DOHH2 (cell line): ENCODE results near the gene SLC44A5.

Experiments
- EZH2phosphoT487 ChIP-seq: fragments of 200-600 bp; sonication (generic); IDR thresholded peaks from 2 replicates; pipeline ENCODE4 v1.6.1; 2017; ENCODE audit warnings: borderline replicate concordance, mild to moderate bottlenecking, antibody characterized with exemption, low read length, moderate library complexity, mixed read lengths
- TF ChIP-seq, protein P1 (sequence below): fragments of 200-600 bp; sonication (generic); IDR thresholded peaks from one replicate; pipeline ENCODE4 v1.5.1; 2014; ENCODE audit warnings: antibody characterized with exemption, mild to moderate bottlenecking, low read depth, low read length; ENCODE audit not compliant: poor library complexity, severe bottlenecking

DNA sequence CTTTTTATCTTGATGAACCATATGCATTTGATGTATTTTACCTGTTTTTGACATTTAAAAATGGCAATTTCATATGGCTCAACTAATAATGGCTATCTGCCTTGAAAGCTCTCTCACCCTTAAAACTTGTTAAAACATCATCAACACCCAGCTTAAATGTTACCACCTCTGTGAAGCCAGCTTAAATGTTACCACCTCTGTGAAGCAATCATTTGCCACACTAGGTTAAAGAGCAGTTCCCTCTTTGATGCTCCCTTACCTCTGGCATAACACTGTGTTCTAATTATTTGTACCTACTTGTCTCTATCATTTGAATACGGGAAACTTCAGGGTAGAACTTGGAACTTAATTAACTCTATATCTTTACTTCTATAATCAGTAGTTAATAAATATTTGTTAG is 294.7 kb downstream of the SLC44A5 start:
- TF ChIP-seq, protein P1, sequence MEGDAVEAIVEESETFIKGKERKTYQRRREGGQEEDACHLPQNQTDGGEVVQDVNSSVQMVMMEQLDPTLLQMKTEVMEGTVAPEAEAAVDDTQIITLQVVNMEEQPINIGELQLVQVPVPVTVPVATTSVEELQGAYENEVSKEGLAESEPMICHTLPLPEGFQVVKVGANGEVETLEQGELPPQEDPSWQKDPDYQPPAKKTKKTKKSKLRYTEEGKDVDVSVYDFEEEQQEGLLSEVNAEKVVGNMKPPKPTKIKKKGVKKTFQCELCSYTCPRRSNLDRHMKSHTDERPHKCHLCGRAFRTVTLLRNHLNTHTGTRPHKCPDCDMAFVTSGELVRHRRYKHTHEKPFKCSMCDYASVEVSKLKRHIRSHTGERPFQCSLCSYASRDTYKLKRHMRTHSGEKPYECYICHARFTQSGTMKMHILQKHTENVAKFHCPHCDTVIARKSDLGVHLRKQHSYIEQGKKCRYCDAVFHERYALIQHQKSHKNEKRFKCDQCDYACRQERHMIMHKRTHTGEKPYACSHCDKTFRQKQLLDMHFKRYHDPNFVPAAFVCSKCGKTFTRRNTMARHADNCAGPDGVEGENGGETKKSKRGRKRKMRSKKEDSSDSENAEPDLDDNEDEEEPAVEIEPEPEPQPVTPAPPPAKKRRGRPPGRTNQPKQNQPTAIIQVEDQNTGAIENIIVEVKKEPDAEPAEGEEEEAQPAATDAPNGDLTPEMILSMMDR, result no peak
- no peak for TF ChIP-seq EZH2phosphoT487
